Nephron progenitor cell (in vitro differentiated cells): ENCODE results near the gene SNAP25.

ENCODE experiments used
- DNase-seq: peaks from one replicate; pipeline ENCODE4 v3.0.0; 2021
- H3K27ac Mint-ChIP-seq: 2 replicates; pipeline ENCODE4 v1.8.0; 2021; ENCODE audit warnings: mild to moderate bottlenecking, moderate library complexity, mixed read lengths
- H3K27me3 Mint-ChIP-seq: 2 replicates; pipeline ENCODE4 v1.8.0; 2021; ENCODE audit warnings: mild to moderate bottlenecking, low read depth, mixed read lengths; ENCODE audit not compliant: poor library complexity
- H3K36me3 Mint-ChIP-seq: 2 replicates; pipeline ENCODE4 v1.8.0; 2021; ENCODE audit warnings: low read depth, mixed read lengths
- H3K4me1 Mint-ChIP-seq: 2 replicates; pipeline ENCODE4 v1.8.0; 2021; ENCODE audit warnings: mixed read lengths
- H3K4me3 Mint-ChIP-seq: 2 replicates; pipeline ENCODE4 v1.8.0; 2021; ENCODE audit warnings: mild to moderate bottlenecking, moderate library complexity, mixed read lengths
- H3K9me3 Mint-ChIP-seq: 2 replicates; pipeline ENCODE4 v1.8.0; 2021; ENCODE audit warnings: mild to moderate bottlenecking, moderate library complexity, mixed read lengths
- TF ChIP-seq, protein P1 (sequence below): fragments of 200-600 bp; sonication (generic); IDR thresholded peaks from 2 replicates; pipeline ENCODE4 v1.5.0; 2021; ENCODE audit warnings: antibody characterized with exemption

The SNAP25 gene

GRCh38 chr20:10201321-10201870 lies 17.2 kb upstream of the SNAP25 start:
- no peak for DNase-seq
- H3K4me3 Mint-ChIP-seq = no peak overlapping the region
- no peaks in the 10 kb centered on the region for H3K9me3 Mint-ChIP-seq
- TF ChIP-seq, protein P1, sequence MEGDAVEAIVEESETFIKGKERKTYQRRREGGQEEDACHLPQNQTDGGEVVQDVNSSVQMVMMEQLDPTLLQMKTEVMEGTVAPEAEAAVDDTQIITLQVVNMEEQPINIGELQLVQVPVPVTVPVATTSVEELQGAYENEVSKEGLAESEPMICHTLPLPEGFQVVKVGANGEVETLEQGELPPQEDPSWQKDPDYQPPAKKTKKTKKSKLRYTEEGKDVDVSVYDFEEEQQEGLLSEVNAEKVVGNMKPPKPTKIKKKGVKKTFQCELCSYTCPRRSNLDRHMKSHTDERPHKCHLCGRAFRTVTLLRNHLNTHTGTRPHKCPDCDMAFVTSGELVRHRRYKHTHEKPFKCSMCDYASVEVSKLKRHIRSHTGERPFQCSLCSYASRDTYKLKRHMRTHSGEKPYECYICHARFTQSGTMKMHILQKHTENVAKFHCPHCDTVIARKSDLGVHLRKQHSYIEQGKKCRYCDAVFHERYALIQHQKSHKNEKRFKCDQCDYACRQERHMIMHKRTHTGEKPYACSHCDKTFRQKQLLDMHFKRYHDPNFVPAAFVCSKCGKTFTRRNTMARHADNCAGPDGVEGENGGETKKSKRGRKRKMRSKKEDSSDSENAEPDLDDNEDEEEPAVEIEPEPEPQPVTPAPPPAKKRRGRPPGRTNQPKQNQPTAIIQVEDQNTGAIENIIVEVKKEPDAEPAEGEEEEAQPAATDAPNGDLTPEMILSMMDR = no peak
- H3K4me1 Mint-ChIP-seq = no peaks in the 10 kb centered on the region
- no peaks in the 10 kb centered on the region for H3K36me3 Mint-ChIP-seq
- no peak overlapping the region for H3K27ac Mint-ChIP-seq
- H3K27me3 Mint-ChIP-seq = peaks cover 5% of the 10 kb centered on the region

GRCh38 chr20:10209091-10209490 lies 9.5 kb upstream of the SNAP25 start:
- Mint-ChIP-seq H3K9me3 (no peaks in the 10 kb centered on the region), H3K4me1 (no peaks in the 10 kb centered on the region), H3K27ac (no peak overlapping the region), H3K27me3 (peaks cover 13% of the 10 kb centered on the region), H3K36me3 (no peaks in the 10 kb centered on the region), H3K4me3 (no peak overlapping the region)
- no peak for DNase-seq
- TF ChIP-seq, protein P1 = no peak

DNA sequence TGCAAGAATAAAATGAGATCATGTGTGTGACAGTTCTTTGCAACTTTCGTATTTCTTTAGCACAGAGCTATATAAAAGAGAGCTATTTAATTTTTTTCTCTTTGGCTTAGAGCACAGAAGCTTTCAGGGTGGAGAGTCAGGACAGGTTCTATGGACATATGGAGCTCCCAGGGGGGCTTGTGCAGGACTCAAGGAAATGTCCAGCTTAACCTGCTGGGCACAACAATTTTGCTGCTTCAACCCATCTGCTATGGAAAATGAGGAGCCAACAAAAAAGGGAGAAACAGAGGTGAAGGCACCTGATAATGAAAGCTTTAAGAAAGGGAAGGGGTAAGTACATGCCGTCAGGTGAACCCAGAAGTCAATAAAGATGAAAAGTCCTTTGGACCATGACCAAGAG lies 5.1 kb upstream of the SNAP25 start:
- H3K4me1 Mint-ChIP-seq = peaks cover 23% of the 10 kb centered on the region
- no peaks in the 10 kb centered on the region for H3K36me3 Mint-ChIP-seq
- DNase-seq = no peak
- no peak overlapping the region for H3K27ac Mint-ChIP-seq
- H3K9me3 Mint-ChIP-seq = no peaks in the 10 kb centered on the region
- H3K4me3 Mint-ChIP-seq = no peak overlapping the region
- H3K27me3 Mint-ChIP-seq = peaks cover 16% of the 10 kb centered on the region
- TF ChIP-seq, protein P1 = no peak

DNA sequence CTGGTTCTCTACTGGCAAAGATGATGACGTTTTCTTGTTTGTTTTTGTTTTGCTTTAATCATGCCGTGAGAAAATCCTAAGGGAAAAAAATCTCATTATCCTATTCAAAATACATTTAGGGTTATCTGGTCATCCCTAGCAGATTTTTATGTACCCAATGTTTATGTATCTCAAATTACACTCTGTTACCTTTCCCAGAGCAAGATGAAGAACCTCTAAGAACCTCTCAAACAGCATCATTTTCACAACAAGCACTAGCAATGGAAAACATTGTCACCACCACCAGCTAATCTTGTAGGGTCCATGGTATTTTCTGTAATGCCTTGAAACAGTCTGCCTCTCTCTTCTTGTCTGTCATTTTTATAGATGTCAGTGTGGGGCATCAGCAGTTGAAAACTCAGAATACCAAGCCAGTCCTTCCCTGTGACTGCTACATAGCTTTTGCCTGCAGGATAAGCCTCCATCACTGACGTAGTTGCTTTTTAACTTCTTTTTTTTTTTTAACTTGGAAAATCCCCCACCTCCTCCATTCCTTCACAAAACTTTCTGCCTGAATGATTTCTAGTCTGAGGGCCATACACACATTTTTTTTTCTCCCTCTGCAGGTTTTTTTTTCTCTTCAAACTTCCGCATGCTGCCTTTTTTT lies 2.4 kb upstream of the SNAP25 start:
- Mint-ChIP-seq H3K27me3 (peaks cover 15% of the 10 kb centered on the region), H3K4me3 (peak overlapping the region; percentile 96), H3K9me3 (no peaks in the 10 kb centered on the region), H3K4me1 (peaks cover 34% of the 10 kb centered on the region), H3K36me3 (no peaks in the 10 kb centered on the region), H3K27ac (no peak overlapping the region)
- no peak for DNase-seq
- TF ChIP-seq, protein P1 = no peak

GRCh38 chr20:10217721-10218410 lies 764 bp upstream of the SNAP25 start:
- TF ChIP-seq, protein P1 = no peak
- Mint-ChIP-seq H3K4me1 (peaks cover 34% of the 10 kb centered on the region), H3K27ac (peak overlapping the region; percentile 58), H3K27me3 (peaks cover 15% of the 10 kb centered on the region), H3K9me3 (no peaks in the 10 kb centered on the region), H3K4me3 (peak overlapping the region; percentile 96), H3K36me3 (no peaks in the 10 kb centered on the region)
- DNase-seq = peak; percentile 70
